Measurements from ENCODE around the gene SMARCC2.
A peak's percentile ranks its signal among the peaks of the same experiment; 100 is the strongest.

The SMARCC2 gene

GRCh38 chr12:56221757-56222530, 32.7 kb upstream of the SMARCC2 start, which contains the start of gene RNF41:
TSS of gene RNF41 (minus strand) at chr12:56221922. CDS start at chr12:56214047, 7,875 bp downstream.
- TF ChIP-seq POLR2AphosphoS5 (IDR thresholded peaks at IDR 0.05; ENCODE audit: low read depth, low read length) (peak; percentile 94), SIN3A (IDR thresholded peaks at IDR 0.05; ENCODE audit: borderline replicate concordance, insufficient read depth, low read length) (no peak), TAF1 (IDR thresholded peaks at IDR 0.05; ENCODE audit: borderline replicate concordance, insufficient read depth, low read length) (peak; percentile 89), FOXP2 (optimal IDR thresholded peaks at IDR 0.05; ENCODE audit: borderline replicate concordance, extremely low read depth, extremely low read length, insufficient read depth) (peak; percentile 46), REST (IDR thresholded peaks at IDR 0.05; ENCODE audit: insufficient read depth in 1 of 2, low read depth in 2 of 2, low read length in 2 of 2) (peak in 1 of 2 experiments; percentile 47; a peak in 1 of 4 replicates)

GRCh38 chr12:56221232-56221756, 32.0 kb upstream of the SMARCC2 start:
- no peak for TF ChIP-seq REST (IDR thresholded peaks at IDR 0.05; ENCODE audit: insufficient read depth in 1 of 2, low read depth in 2 of 2, low read length in 2 of 2)
- TF ChIP-seq FOXP2 (optimal IDR thresholded peaks at IDR 0.05; ENCODE audit: borderline replicate concordance, extremely low read depth, extremely low read length, insufficient read depth) = no peak
- no peak for TF ChIP-seq POLR2AphosphoS5 (IDR thresholded peaks at IDR 0.05; ENCODE audit: low read depth, low read length)
- no peak for TF ChIP-seq SIN3A (IDR thresholded peaks at IDR 0.05; ENCODE audit: borderline replicate concordance, insufficient read depth, low read length)
- no peak for TF ChIP-seq TAF1 (IDR thresholded peaks at IDR 0.05; ENCODE audit: borderline replicate concordance, insufficient read depth, low read length)

GRCh38 chr12:56220611-56221231, 31.4 kb upstream of the SMARCC2 start:
- no peak for TF ChIP-seq FOXP2 (optimal IDR thresholded peaks at IDR 0.05; ENCODE audit: borderline replicate concordance, extremely low read depth, extremely low read length, insufficient read depth)
- TF ChIP-seq SIN3A (IDR thresholded peaks at IDR 0.05; ENCODE audit: borderline replicate concordance, insufficient read depth, low read length) = no peak
- TF ChIP-seq TAF1 (IDR thresholded peaks at IDR 0.05; ENCODE audit: borderline replicate concordance, insufficient read depth, low read length) = no peak
- no peak for TF ChIP-seq REST (IDR thresholded peaks at IDR 0.05; ENCODE audit: insufficient read depth in 1 of 2, low read depth in 2 of 2, low read length in 2 of 2)

- no peak for TF ChIP-seq REST (IDR thresholded peaks at IDR 0.05; ENCODE audit: insufficient read depth in 1 of 2, low read depth in 2 of 2, low read length in 2 of 2)
- TF ChIP-seq POLR2AphosphoS5 (IDR thresholded peaks at IDR 0.05; ENCODE audit: low read depth, low read length) = no peak
- no peak for TF ChIP-seq TAF1 (IDR thresholded peaks at IDR 0.05; ENCODE audit: borderline replicate concordance, insufficient read depth, low read length)
- no peak for TF ChIP-seq SIN3A (IDR thresholded peaks at IDR 0.05; ENCODE audit: borderline replicate concordance, insufficient read depth, low read length)
- no peak for TF ChIP-seq FOXP2 (optimal IDR thresholded peaks at IDR 0.05; ENCODE audit: borderline replicate concordance, extremely low read depth, extremely low read length, insufficient read depth)
These were observed 30.6 kb upstream of the SMARCC2 start for GRCh38 chr12:56219840-56220239.
